Middle frontal gyrus (tissue), 1 donor: ENCODE measurements around the gene CNTLN.
"Not testable (repeated sequence)": the region's sequence is repeated elsewhere in the genome, so short reads cannot be mapped to it uniquely, and the experiment has no call there.

Experiments used
- DNase-seq: peaks from one replicate; pipeline ENCODE4 v3.0.0-alpha.2; 2015; ENCODE audit warnings: low spot score; ENCODE audit errors: extremely low spot score

The CNTLN gene

DNA sequence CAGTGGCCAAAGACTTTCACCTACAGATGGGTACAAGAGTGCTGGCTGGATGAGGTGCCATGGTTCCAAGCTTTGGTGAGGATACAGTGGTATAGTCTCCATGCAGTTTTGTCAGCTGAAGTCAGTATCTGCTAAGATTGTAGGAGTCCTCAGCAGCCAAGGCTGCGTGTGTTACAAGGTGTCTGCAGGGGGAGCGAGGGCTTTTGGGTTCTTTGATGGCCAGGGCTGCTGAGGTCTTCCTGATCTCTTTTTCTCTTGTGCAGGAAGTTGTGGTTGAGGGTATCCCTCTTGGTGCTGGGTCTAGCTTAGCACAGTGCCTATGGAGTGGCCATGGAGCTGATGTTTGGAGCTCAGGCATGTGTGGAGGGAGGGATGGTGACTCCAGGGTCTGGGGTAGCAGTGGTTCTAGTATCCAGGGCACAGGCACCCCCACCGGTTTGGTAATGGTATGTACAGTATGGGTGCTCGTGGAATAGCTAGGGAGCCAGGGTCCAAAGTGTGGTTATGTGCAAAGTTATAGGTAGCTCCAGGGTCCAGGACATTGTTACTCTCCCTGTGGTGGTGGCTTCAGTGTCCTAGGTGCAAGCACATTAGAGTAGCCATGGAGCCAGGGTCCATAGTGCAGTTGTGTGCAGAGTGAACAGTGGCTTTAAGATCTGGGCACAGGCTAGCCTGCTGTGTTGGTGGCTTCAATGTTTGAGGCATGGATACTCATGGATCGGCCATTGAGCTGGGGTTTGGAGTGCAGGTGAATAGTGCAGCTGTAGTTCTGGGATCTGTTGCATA, 36.7 kb downstream of the CNTLN start:
- no peak for DNase-seq

DNA sequence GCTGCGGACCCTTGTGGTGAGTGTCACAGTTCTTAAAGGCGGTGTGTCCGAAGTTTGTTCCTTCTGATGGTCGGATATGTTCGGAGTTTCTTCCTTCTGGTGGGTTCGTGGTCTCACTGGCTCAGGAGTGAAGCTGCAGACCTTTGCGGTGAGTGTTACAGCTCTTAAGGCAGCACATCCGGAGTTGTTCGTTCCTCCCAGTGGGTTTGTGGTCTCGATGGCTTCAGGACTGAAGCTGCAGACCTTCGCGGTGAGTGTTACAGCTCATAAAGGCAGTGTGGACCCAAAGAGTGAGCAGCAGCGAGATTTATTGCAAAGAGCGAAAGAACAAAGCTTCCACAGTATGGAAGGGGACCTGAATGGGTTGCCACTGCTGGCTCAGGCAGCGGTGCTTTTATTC, 42.7 kb downstream of the CNTLN start:
- DNase-seq: not testable (repeated sequence)

DNA sequence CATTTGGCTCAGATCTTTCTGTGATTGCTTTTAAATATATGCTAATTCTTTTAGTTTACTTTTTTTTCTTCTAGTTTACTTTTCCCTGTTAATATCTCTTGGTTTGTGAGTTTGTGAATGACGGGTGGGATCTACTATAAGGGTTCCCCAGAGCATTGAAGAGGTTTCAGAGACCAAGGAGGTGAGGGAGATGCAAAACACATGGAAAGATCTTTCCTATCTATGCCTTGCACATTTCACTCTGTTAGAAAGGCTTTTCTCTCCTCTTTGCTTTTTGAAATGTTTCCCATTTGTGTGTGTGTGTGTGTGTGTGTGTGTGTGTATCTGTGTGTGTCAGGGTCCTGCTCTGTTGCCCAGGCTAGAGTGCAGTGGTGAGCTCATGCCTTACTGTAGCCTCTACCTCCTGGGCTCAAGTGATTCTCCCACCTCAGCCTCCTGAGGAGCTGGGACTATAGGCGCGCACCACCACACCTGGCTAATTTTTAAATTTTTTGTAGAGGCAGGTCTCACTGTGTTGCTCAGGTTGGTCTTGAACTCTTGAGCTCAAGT, 50.7 kb downstream of the CNTLN start:
- no peak for DNase-seq

DNA sequence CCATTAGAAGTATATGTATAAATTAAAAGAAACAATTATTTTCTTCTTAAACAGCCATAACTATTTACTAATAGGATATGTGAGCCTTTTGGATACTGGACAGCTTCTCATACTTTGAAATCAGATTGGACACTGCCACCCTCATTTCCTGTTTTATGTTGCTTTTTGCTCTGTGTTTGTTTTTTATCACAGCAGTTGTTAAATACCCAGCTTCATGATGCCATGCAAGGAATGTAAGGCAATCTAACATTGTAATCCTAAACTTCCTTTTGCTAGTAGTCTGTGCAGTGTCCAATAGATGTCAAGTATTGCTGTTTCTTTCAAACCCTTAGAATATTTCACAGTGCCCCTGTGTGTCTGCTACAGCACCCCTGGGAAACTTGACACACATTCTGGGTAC, 56.2 kb downstream of the CNTLN start:
- no peak for DNase-seq

DNA sequence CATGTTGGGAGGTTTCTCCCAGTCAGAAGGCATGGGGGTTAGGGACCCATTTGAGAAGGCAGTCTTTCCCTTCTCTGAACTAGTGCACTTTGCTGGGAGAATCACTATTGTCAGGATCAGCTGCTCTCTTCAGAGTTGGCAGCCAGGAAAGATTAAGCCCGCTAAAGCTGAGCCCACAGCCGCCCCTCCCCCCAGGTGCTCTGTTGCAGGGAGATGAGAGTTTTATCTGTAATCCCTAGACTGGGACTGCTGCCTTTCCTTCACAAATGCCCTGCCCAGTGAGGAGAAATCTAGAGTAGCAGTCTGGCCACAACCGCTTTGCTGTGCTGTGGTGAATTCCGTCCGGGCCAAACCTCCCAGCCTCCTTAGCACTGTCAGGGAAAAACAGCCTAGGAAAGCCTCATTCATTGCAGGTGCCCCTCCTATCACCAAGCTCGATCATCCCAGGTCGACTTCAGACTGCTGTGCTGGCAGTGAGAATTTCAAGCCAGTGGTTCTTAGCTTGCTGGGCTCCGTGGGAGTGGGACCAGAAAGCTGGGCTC, 69.8 kb downstream of the CNTLN start:
- no peak for DNase-seq

DNA sequence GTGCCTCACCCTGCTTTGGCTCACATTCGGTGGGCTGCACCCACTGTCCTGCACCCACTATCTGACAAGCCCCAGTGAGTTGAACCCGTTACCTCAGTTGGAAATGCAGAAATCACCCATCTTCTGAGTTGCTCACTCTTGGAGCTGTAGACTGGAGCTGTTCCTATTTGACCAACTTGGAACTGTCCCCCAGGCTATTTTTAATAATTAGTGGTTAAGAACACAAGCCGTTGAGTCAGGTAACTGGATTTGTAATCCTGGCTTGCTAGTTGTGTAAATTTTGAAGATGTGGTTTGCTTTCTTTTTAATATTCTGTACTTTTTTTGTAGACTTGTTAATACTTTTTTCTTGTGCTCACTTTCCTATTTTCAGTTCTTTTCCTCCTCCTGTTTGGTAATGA, 81.2 kb downstream of the CNTLN start:
- no peak for DNase-seq

DNA sequence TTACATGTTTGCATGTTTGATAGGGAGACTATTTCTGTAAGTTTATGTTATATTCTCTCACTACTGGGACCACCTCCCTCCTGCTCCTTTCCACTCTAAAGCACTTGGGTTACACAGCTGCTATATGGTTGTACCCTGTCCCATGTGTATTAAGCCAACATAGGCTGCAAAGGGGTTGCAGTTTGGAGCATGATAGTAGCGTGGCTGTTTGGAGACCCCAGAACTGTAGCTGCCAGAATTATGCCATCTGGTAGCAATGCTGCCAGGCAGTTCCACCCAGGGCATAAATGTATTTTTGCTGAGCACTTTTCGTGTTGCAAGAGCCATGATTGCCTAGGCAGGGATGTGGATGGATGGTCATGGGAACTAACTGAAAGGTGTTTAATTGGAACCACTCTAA, 81.8 kb downstream of the CNTLN start:
- no peak for DNase-seq

DNA sequence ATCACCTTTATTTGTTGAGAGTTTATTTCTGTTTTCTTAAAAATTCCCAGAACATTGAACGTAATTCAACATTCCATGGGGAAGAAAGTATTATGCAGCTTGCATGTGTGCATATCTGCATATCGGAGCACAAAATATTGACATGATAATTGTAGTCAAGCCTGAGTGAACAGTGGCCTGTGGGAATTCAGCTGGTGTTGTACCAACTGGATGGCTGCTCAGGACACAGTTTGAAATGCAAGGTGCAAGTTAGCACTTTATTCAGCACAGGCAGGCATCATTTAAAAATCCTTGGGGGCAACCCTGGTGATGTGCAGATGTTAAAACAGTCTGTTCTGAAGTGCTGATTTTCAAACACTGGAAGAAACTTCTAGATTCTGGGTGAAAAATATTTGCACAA, 82.4 kb downstream of the CNTLN start:
- no peak for DNase-seq

DNA sequence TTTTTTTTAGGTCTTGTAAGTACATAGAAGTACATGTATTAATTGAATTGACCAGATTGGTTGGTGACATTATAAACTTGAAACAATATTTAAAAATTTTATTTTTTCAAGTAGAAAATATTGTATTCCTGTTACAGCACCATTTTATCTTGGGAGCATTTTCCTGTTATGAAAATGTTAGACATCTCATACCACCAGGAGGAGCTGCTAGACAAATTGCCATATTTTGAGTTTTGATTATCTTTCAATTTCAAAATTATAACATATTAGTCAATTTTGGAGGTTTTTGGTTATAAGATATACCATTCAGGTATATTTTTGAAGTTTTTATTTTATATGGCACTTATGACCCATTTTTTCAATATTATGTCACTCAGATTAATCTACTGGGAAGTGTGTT, 84.4 kb downstream of the CNTLN start:
- no peak for DNase-seq

DNA sequence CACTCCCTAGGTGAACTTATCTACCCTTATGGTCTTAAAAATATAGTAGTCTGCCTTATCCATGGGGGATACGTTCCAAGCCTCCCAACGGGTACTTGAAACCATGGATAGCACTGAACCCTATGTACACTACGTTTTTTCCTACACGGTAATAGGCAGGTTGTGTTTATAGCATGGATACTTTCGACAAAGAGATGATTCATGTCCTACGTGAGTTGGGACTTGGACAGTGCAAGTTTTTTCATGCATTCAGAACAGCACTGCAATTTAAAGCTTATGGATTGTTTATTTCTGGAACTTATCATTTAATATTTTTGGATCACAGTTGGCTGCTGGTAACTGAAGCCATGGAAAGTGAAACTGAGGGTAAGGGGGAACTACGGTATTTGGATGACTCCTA, 88.1 kb downstream of the CNTLN start:
- DNase-seq: no peak

DNA sequence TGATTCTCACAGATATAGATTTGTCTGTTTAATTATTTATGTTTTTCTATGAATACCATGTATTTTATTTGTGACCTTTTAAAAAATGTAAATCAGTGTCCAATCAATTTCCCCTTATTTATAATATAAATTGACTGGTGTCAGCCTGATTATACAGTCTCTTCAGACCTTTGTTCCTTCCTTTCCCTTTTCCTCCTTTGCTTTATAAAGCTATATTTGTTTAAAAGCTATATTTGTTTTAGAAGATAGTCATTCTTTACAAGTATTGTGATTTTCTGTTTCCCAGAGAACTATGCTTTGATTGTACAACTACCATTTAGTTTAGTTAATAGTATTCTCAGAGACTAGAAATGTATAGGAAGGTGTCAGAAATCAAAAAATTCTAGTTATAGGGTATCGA, 90.6 kb downstream of the CNTLN start:
- no peak for DNase-seq

DNA sequence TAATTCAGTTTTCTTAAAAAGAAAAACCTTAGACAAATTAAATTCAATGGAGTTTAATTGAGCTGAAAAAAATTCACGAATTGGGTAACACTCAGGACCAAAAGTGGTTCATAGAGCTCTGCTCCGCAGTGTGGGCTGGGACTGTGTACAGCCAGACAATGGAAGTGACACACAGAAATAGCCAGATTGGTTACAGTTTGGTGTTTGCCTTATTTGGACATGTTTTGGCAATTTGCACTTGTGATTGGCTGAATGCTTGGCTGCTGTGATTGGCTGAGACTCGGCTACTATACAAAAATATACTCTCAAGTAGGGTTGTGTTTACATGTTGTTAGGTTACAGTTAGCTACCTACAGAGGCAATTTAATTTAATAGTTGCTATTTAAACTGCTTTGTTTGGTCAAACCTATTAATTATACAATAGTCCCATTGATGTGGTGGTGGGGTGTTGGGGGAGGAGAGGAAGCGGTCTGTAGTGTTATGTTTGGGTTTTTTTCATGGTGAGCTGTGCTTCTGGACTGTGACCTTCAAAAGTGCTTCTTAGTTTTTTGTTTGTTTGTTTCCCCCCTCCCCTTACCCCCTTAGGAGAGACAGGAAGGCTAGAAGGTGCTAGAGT, 95.2 kb downstream of the CNTLN start:
- DNase-seq: no peak

DNA sequence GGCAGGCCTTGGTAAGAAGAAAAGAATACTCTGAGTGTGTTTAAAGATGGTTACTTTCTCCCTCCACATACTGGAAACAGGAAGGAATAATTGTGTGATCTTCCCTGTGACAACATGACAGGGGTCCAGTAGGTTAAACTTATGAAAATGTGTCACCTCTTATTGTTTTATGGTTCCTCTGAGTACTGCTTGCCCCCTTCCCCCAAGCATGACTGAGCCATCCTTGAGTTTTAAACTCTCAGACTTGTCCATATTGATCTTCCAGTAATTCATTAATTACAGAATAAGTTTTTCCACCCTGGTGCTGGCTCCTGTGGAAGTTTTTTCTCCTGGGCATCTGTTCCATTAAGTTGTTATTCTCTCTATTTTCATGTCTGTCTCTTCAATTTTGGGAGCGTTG, 95.8 kb downstream of the CNTLN start:
- no peak for DNase-seq

DNA sequence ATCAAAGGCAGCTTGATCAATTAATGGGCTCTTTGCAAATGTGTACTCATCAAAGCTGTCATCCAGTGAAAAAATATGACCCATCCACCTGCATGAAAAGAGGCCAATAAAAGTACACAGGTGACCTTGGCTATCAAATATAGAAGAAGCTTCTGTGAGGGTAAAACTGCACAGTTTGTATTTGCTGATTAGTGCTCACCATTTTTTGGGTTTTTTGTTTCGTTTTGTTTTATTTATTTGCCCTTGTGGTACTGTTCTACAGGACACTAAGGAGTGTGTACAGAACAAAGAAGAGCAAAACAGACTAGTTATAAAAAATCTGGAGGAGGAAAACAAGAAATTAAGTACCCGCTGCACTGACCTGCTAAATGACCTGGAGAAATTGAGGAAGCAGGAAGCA, 101.3 kb downstream of the CNTLN start:
- DNase-seq: no peak

DNA sequence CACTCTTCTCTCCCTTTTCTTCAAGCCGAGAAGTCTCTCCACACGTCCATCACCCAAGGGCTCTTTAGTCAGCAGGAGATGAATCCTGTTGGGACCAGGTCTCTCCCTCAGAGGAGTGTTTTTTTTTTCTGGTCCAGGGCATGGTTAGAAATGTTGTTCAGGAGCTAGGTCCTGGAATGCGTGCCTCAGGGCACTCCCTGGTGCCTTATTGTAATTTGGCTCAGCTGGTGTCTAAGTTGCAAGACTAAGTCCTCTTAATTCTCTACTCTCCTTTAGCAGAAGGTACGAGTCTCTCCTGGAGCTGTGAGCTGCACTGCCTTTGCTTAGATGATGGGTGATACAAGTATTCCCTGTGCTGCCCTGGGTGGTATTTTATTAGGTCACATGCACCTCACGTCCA, 111.9 kb downstream of the CNTLN start:
- DNase-seq: no peak

DNA sequence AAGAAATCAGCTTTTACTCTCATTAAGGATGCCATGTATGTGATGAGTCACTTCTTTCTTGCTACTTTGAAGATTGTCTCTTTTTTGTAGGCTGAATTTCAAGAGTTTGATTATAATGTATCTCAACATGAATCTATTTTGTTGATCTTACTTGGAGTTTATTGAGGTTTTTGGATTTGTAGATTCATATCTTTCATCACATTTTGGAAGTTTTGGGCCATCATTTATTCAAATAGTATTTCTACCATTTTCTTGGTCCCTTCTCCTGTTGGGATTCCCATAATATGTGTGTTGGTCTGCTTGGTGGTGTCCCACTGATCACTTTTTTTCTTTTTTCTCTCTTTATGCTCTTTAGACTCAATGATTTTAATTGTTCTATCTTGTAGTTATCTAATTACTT, 116.3 kb downstream of the CNTLN start:
- DNase-seq: no peak

DNA sequence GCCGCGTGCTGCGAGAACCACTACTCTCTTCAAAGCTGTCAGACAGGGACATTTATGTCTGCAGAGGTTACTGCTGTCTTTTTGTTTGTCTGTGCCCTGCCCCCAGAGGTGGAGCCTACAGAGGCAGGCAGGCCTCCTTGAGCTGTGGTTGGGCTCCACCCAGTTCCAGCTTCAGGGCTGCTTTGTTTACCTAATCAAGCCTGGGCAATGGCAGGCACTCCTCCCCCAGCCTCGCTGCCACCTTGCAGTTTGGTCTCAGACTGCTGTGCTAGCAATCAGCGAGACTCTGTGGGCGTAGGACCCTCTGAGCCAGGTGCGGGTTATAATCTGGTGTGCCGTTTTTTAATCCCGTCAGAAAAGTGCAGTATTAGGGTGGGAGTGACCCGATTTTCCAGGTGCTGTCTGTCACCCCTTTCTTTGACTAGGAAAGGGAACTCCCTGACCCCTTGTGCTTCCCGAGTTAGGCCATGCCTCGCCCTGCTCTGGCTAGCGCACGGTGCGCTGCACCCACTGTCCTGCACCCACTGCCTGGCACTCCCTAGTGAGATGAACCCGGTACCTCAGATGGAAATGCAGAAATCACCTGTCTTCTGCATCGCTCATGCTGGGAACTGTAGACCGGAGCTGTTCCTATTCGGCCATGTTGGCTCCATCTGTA, 133.8 kb downstream of the CNTLN start:
- not testable (repeated sequence) for DNase-seq

DNA sequence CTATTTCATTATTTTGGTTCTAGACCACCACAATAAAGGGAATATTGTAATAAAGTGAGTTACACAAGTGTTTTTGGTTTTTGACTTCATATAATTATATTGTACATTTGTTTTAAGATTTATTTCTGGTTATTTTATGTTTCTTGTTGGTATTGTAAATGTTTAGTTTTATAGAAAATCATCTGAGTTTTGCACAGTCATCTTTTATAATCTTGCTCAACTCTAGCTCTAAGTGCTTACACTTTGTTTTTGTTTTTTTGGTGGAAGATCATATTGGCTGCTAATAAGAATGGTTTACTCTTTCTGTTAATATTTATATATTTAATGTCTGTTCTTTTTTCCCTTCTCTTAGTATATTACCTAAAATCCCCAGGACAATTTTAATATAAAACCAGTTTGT, 135.0 kb downstream of the CNTLN start:
- no peak for DNase-seq

DNA sequence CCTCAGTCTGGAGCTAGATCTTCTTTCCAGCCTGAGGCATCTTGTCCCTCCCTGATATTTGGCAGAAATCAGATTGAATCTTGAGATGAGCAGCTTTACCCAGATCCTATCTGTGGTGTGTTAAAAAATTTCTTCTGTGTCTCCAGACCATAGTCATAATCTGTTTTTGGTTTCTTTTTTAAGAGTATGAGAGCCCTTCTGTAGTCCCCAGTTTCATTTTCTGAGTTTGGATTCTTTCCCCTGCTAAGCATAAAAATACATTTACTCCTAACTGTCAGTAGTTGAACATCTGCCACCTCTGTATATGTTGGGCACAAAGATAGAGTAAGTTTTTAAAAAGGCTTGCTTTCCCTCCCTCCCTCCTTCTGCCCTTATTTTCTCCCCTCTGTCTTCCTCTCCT, 137.7 kb downstream of the CNTLN start:
- no peak for DNase-seq

DNA sequence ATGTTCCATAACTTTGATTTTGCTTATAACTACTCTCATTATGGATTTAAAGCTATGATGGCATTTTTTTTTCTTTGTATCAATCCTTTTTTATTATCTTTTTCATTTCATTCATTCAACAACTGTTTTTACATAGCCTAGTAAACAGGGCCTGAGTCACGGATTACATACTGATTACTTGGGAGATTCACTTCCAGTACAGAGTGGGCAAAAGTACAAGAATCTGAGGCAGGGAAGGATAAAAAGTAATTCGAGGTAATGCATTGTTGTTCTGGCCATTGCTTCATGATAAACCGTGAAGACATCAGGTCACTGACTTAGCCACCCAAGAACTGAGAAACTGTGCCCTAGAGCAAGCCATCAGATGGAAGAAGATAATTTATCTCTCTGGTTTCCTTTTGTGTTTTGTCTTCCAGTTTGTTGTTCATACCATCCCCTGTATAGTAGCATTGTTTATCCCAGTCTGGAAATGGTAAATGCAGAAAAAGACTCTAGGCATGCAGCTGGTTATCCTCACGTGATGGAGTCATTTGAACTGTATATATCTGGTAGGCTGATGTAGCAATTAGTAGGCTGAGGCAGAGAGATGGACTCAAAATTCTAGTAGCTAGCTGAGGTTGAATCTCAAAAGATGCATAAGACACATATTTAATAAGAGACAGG, 145.6 kb downstream of the CNTLN start:
- no peak for DNase-seq

DNA sequence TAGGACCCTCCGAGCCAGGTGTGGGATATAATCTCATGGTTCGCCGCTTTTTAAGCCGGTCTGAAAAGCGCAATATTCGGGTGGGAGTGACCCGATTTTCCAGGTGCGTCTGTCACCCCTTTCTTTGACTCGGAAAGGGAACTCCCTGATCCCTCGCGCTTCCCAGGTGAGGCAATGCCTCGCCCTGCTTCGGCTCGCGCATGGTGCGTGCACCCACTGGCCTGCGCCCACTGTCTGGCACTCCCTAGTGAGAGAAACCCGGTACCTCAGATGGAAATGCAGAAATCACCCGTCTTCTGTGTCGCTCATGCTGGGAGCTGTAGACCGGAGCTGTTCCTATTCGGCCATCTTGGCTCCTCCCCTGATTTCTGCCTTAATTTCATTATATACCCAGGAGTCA, 155.8 kb downstream of the CNTLN start:
- not testable (repeated sequence) for DNase-seq

DNA sequence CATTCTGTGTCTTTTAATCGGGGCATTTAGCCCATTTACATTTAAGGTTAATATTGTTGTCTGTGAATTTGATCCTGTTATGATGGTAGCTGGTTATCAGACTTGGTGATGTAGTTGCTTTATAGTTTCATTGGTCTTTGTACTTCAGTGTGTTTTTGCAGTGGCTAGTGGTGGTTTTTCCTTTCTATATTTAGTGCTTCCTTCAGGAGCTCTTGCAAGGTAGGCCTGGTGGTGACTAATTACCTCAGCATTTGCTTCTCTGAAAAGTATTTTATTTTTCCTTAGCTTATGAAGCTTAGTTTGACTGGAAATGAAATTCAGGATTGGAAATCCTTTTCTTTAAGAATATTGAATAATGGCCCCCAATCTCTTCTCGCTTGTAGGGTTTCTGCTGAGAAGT, 156.9 kb downstream of the CNTLN start:
- no peak for DNase-seq
